Measurements from ENCODE around the gene CELSR1.
"Not testable (repeated sequence)": the region's sequence is repeated elsewhere in the genome, so short reads cannot be mapped to it uniquely, and the experiment has no call there.

CELSR1 gene

GRCh38 chr22:46405901-46406300, 131.5 kb downstream of the CELSR1 start:
- no peak for DNase-seq
- H3K36me3 ChIP-seq (replicated peaks) = no peaks in the 10 kb centered on the region
- H3K4me3 ChIP-seq (ENCODE audit: low read depth, low read length) = no peak overlapping the region
- no peak for TF ChIP-seq CTCF (IDR thresholded peaks at IDR 0.05; ENCODE audit: low read depth, low read length, missing control alignments)
- no peak overlapping the region for H3K27ac ChIP-seq
- H3K27me3 ChIP-seq (replicated peaks) = no peaks in the 10 kb centered on the region
- in situ Hi-C loops (cut with HindIII; ENCODE audit: low pct_ligation_motif_present, low sequenced_read_pairs) = no loop called here

- H3K27ac ChIP-seq; H3K4me3 ChIP-seq (ENCODE audit: low read depth, low read length); in situ Hi-C loops (cut with HindIII; ENCODE audit: low pct_ligation_motif_present, low sequenced_read_pairs); DNase-seq; H3K27me3 ChIP-seq (replicated peaks); H3K36me3 ChIP-seq (replicated peaks): not testable (repeated sequence)
These were observed 133.5 kb downstream of the CELSR1 start for GRCh38 chr22:46403880-46404279.

- Histone ChIP-seq H3K27me3 (replicated peaks) (no peaks in the 10 kb centered on the region), H3K27ac (no peak overlapping the region), H3K36me3 (replicated peaks) (no peaks in the 10 kb centered on the region), H3K4me3 (ENCODE audit: low read depth, low read length) (no peak overlapping the region)
- TF ChIP-seq CTCF (IDR thresholded peaks at IDR 0.05; ENCODE audit: low read depth, low read length, missing control alignments) = no peak
- no peak for DNase-seq
- in situ Hi-C loops (cut with HindIII; ENCODE audit: low pct_ligation_motif_present, low sequenced_read_pairs) = no loop called here
These were observed 134.9 kb downstream of the CELSR1 start for GRCh38 chr22:46402505-46402904.

- no peak overlapping the region for H3K4me3 ChIP-seq (ENCODE audit: low read depth, low read length)
- DNase-seq = no peak
These were observed 136.1 kb downstream of the CELSR1 start for GRCh38 chr22:46401370-46401769.

GRCh38 chr22:46399251-46400024, 138.0 kb downstream of the CELSR1 start:
- in situ Hi-C loops (cut with HindIII; ENCODE audit: low pct_ligation_motif_present, low sequenced_read_pairs) = no loop called here
- no peak for TF ChIP-seq CTCF (IDR thresholded peaks at IDR 0.05; ENCODE audit: low read depth, low read length, missing control alignments)

More at GRCh38 chr22:46401370-46401769, 136.1 kb downstream of the CELSR1 start:
- in situ Hi-C loops (cut with HindIII; ENCODE audit: low pct_ligation_motif_present, low sequenced_read_pairs) = no loop called here
- H3K27ac ChIP-seq = no peak overlapping the region
- H3K27me3 ChIP-seq (replicated peaks) = no peaks in the 10 kb centered on the region
- no peak for TF ChIP-seq CTCF (IDR thresholded peaks at IDR 0.05; ENCODE audit: low read depth, low read length, missing control alignments)
- no peaks in the 10 kb centered on the region for H3K36me3 ChIP-seq (replicated peaks)

GRCh38 chr22:46397951-46398350, 139.5 kb downstream of the CELSR1 start:
- in situ Hi-C loops (cut with HindIII; ENCODE audit: low pct_ligation_motif_present, low sequenced_read_pairs) = no loop called here
- Histone ChIP-seq H3K4me3 (ENCODE audit: low read depth, low read length) (no peak overlapping the region), H3K36me3 (replicated peaks) (no peaks in the 10 kb centered on the region), H3K27ac (no peak overlapping the region), H3K27me3 (replicated peaks) (no peaks in the 10 kb centered on the region)
- DNase-seq = no peak
- TF ChIP-seq CTCF (IDR thresholded peaks at IDR 0.05; ENCODE audit: low read depth, low read length, missing control alignments) = no peak

More at GRCh38 chr22:46399251-46400024, 138.0 kb downstream of the CELSR1 start:
- Histone ChIP-seq H3K27ac (no peak overlapping the region), H3K27me3 (replicated peaks) (no peaks in the 10 kb centered on the region), H3K36me3 (replicated peaks) (no peaks in the 10 kb centered on the region), H3K4me3 (ENCODE audit: low read depth, low read length) (no peak overlapping the region)
- DNase-seq = no peak

All from brain microvascular endothelial cell (primary cell).